Measurements from ENCODE around the gene HCFC1.

Gene HCFC1

DNA sequence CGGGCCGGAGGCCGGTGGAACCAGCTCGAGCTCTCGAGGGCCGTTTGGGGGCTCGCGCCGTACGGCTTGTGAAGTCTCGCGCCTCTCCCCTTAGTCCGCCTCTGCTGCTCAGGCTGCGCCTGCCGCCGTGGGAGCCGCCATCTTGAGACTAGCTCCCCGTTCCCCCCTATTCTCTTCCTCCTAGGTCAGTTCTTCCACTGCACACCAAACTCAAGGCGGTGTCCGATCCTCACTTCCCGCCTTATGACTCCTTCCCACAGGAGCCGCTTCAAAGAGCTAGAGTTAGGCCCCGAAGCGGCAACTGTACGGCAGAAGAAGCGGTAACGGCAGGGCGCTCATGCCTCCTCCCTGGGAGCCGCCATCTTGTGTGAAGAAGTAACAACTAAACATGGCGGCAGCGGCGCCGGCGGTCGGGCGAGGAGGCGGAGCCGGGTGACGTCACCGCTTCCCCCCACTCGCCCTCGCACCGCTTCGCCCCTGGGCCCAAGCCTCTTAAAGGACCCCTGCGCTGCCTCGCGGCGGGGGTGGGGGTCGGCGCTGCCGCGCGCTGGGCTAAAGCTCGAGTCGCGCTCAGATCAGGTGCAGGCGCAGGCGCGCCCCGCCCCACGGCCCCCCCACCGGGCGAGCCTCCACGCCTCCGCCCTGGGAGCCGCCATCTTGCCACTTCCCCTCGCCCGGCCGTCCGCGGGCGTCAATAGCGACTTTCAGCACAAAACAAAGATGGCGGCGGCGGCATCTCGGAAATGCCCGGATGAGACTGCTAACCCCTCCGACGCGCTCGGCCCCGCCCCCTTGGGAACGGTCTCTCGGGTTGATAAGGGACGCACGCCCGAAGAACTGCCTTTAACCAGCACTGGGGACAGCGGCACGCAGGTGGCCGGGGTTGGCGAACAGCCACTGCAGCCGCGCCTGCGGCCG, at the start of gene HCFC1:
Gene HCFC1, minus strand, starts transcription at position 369 of the 918 bp plus-strand sequence. CDS start 978 bp downstream, outside the sequence.
- DNase-seq (ENCODE audit: low read depth) = no peak

DNA sequence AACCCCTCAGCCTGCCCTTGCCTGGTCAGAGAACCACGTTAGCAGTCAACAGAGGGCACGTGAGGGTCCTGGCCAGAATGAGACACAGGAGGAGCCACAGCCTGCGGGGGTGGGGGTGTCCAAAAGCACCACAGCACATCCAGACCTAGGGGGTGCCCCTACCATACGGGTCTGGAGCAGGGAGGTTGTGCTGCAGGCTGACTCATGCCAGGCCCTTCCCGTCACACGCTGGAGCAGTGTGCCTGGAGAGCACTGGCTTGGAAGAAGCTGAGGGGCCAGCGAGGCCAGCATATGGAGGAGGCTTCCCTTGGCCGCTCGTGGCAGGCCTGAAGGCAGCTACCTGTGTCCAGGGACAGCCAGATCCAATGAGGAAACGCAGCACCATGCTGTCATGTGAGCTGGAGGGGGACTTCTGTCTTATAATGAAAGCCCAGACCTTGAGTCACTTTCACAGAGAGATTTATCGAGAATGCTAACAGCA, 49.6 kb upstream of the HCFC1 start:
- no peak for DNase-seq (ENCODE audit: low read depth)

DNA sequence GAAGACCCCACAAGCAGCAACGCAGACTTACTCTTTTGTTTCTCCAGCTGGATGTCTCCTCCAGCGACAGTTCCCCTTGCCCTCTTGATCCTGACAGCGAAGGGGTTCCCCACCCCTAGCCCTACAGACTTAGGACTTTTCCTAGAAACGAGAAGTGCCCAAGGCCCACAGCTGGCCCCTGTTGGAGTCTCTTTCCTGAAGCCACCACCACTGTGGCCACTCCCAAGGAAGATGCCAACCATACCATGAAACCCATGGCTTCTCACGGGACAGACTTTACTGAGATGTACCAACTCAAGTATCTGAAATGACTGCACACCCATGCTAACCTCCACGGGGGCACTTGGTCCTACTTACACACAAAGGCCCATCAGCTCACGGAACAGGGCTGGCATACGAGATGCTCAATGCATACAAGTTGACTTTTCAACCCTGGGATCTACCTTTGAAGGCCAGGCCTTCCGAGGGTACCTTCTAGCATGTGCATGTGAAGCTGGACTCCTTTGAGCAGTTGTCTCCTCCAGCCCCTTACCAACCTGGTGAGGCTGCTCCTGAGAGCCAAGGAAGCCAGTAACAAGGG, 49.0 kb upstream of the HCFC1 start:
- no peak for DNase-seq (ENCODE audit: low read depth)

- no peak for DNase-seq (ENCODE audit: low read depth)
Measured at GRCh38 chrX:154019633-154020528, 48.3 kb upstream of the HCFC1 start, which contains the start of gene IRAK1. TSS of gene IRAK1 (minus strand) at chrX:154019902. CDS start at chrX:154019812, 90 bp downstream.

- no peak for DNase-seq (ENCODE audit: low read depth)
Measured at GRCh38 chrX:154019061-154019621, 47.5 kb upstream of the HCFC1 start.

GRCh38 chrX:154018518-154019060, 47.0 kb upstream of the HCFC1 start:
- DNase-seq (ENCODE audit: low read depth) = no peak

GRCh38 chrX:154017766-154018517, 46.3 kb upstream of the HCFC1 start:
- no peak for DNase-seq (ENCODE audit: low read depth)

DNA sequence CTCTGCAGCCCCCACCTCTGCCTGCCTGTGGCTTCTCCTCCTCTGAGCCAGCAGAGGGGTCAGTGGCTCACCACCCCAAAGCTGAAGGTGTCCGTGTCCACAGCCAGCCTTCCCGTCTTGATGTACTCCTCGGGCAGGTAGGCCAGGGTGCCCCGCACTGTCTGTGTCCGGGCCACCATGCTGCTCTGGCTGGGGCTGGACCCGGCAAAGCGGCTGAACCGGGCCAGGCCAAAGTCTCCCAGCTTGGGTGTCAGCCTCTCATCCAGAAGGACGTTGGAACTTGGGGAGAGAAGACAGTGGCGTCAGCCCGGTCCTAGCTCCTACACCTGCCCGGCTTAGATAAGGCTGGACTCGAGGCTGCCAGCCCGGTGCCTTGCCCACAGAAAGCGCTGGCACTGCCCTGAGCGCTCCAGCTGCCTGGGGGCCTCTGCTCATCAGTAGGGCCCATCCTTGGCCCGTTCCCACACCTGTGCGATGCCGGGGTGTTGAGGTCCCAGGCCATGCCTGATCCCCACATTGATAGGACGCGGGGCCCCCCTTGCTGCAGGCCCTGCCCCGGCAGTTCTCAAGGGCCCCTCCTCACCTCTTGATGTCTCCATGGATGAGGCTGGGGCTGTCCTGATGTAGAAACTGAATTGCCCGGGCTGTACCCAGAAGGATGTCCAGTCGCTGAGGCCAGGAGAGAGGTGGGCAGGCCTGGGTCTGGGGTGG, 44.9 kb upstream of the HCFC1 start:
- no peak for DNase-seq (ENCODE audit: low read depth)

DNA sequence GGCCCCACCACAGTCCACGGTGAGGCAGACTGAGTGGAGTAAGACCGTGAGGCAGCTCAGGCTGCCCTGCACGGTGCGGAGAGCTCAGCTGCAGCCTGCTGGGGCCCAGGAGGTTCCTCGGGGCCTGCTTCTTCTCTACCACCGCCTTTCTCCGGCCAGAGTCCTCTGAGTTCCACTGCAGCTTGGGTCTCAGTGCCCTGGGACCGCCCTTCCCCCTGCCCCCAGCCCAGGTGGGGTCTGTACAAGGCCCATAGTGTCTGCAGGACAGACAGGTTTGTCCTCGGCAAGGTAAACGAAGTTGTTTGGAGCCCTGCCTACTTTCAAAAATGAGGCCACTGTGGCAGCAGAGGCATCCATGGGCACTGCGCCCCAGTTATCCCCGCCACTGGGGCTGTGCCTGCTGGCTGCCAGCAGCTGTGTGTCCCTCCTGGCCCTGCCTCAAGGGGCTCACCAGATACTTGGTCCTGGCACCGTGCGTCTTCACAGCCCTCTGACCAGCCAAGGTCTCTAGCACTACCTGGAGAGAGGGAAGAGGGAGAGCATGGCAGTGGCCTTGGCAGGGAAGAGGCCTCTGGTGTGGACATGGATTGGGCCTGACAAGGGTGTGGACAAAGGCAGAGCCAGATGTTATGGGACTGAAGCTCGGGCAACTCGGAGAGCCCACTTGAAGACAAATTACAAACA, 44.1 kb upstream of the HCFC1 start:
- no peak for DNase-seq (ENCODE audit: low read depth)

GRCh38 chrX:154014429-154015380, 43.1 kb upstream of the HCFC1 start:
- no peak for DNase-seq (ENCODE audit: low read depth)

DNA sequence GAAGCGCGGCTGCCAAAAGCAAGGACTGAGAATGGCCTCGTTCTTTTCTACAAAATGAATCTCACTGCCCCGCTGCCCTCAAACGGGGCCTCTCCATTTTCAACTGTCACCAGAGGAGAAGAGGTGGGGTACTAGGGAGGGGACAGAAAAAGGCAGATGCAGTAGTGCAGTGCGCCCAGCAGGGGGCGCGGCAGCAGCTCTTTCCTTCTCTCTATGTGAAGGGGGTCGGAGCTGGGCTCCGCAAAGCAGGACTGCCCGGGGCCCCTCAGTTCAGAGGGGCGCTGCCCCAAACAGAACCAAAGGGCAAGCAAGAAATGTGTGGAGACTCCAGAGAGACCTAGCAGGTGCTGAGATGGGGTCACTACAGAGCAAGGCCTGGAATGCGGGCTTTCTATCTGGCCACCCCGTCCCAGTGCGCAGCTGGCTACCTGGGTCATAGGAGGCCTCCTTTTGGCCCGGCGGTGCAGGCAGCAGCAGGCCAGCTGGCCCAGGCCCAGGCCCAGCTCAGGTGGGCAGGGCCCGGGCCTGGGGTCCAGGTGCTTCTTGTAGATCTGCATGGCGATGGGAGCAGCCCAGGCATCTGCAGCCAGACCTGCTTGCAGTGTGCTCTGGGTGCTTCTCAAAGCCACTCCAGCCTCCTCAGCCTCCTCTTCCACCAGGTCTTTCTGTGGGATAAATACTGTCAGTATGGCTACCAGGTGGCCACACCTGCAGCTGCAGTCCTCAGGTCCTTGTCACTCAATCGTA, 42.2 kb upstream of the HCFC1 start:
- DNase-seq (ENCODE audit: low read depth) = no peak

DNA sequence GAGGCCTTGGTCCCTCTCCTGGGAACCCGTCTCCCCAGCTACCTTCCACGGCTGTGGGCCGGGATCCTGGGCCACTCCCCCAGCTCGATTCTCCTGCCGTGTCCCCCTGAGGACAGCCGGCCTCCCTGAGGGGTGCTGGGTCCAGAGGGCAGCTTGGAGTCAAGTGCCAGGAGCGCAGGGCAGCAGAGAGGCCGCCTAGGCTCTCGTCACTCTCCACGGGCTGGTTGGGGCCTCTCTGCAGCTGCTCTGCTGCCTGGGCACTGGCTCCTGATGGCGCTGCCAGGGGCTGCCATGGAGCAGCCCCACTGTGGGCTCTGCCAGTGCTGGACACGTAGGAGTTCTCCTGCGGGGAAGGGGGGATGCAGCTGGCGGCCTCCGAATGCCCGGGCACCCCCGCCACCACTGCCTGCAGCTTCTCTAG, 41.4 kb upstream of the HCFC1 start:
- DNase-seq (ENCODE audit: low read depth) = no peak

DNA sequence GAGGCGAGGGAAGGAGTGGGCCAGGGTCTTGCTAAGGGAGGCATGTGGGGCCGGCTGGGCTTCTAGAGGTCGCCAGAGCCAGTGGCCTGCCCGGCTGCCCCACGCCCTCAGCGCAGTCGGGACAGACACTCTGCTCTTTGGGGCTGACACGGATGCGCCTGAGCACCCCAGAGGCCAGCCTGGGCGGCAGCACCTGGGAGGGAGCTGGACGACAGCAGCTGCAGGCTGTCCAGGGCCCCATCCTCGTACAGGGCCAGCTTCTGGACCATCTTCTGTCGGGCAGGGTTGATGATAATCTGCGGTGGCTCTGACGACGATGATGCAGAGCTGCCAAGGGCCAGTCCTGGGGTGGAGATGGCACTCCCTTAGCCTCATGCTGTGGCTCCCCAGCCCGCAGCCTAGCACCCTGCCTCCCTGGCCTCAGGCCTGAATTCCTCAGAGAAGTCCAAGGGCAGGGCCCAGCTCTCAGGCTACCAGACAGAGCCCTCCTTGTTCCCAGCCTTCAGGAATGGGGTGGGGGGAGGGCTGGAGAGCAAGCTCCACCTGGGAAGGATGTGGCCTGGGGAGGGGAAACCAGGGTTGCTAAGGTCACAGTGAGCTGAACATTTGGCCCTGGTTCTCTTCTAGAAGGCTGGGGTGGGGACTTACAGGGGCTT, 40.8 kb upstream of the HCFC1 start:
- no peak for DNase-seq (ENCODE audit: low read depth)

GRCh38 chrX:154011376-154012335, 40.0 kb upstream of the HCFC1 start:
- DNase-seq (ENCODE audit: low read depth) = no peak

DNA sequence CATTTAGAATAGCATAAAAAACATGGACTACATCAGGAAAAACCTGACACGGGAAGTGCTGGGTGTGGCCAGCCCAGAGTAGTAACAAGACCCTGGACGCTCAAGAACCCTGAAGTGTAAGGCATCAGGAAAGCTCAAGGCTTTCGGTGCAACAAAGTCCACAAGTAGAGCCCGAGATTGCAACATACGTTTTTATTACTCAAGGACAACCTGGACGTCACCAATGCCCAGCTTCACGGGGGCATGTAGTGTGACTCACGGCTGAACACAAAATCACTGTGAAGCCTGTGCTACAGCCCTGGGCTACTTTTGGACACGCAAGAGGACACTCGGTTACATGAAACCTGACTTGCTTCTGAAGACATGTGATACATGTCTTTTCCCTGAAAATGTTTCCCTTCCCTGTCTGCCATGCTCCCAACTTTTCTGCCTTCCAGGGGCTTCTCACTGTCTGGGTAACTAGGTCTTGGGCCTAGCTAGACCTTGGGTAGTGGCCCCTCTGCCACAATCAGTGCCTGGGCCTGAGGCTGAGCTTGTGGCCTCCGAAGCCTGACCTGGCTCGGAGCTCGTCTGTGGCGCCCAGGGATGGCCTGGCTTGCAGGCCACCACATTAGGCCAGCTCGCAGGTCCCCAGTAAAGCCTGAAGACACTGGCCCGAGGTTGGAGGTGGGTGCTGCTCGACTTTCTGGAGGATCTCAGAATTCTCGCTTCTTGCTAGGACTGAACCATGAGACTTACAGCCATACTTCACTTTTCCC, 38.9 kb upstream of the HCFC1 start:
- no peak for DNase-seq (ENCODE audit: low read depth)
